HepG2 (cell line): ENCODE results near the gene HDDC3. TPM values are rescaled to one million over a fixed set of nuclear protein-coding genes. Genes with fewer than 3 reads are reported as not detected.

Source experiments
- AGO1 ChIP-seq: fragments of 200-400 bp; formaldehyde crosslinking; IDR thresholded peaks from 2 replicates; pipeline ENCODE4 v1.6.1; 2017; ENCODE audit warnings: mild to moderate bottlenecking, low read depth, low read length, moderate library complexity; ENCODE audit not compliant: poor library complexity, severe bottlenecking
- GPN1 ChIP-seq: sonication (generic); formaldehyde crosslinking; IDR thresholded peaks from 2 replicates; pipeline ENCODE4 v1.5.1; 2020; ENCODE audit warnings: missing genetic modification reagents, borderline replicate concordance
- HMGA1 ChIP-seq: sonication (generic); formaldehyde crosslinking; conservative IDR thresholded peaks from 2 replicates; pipeline ENCODE4 v1.4.0; 2020; ENCODE audit warnings: missing genetic modification reagents
- KDM5B ChIP-seq: sonication (generic); formaldehyde crosslinking; IDR thresholded peaks from 2 replicates; pipeline ENCODE4 v1.4.0; 2020; ENCODE audit warnings: missing genetic modification reagents, mild to moderate bottlenecking, borderline replicate concordance
- MED1 ChIP-seq: sonication (generic); formaldehyde crosslinking; IDR thresholded peaks from 2 replicates; pipeline ENCODE4 v1.4.0; 2020; ENCODE audit warnings: missing genetic modification reagents
- MIER3 ChIP-seq: IDR thresholded peaks from 2 replicates; pipeline ENCODE4 v1.6.1; 2016; ENCODE audit warnings: missing compliant biosample characterization, borderline replicate concordance
- MLX ChIP-seq: IDR thresholded peaks from 2 replicates; pipeline ENCODE4 v1.6.1; 2016
- NR1H2 ChIP-seq: sonication (generic); formaldehyde crosslinking; IDR thresholded peaks from 2 replicates; pipeline ENCODE4 v1.8.1; 2022; ENCODE audit warnings: low read depth, missing genetic modification reagents, borderline replicate concordance
- PCBP1 ChIP-seq: fragments of 200-400 bp; formaldehyde crosslinking; IDR thresholded peaks from 2 replicates; pipeline ENCODE4 v1.6.1; 2017; ENCODE audit warnings: mild to moderate bottlenecking, low read depth, low read length, borderline replicate concordance
- POGK ChIP-seq: sonication (generic); formaldehyde crosslinking; conservative IDR thresholded peaks from 2 replicates; pipeline ENCODE4 v1.8.0; 2022; ENCODE audit warnings: mild to moderate bottlenecking, moderate library complexity, missing genetic modification reagents
- POGZ ChIP-seq: sonication (generic); formaldehyde crosslinking; IDR thresholded peaks from 2 replicates; pipeline ENCODE4 v1.4.0; 2020; ENCODE audit warnings: mild to moderate bottlenecking, missing genetic modification reagents
- REPIN1 ChIP-seq: sonication (generic); formaldehyde crosslinking; IDR thresholded peaks from 2 replicates; pipeline ENCODE4 v1.8.0; 2022; ENCODE audit warnings: missing genetic modification reagents, low read depth, mild to moderate bottlenecking, borderline replicate concordance
- SNAI1 ChIP-seq: sonication (generic); formaldehyde crosslinking; IDR thresholded peaks from 2 replicates; pipeline ENCODE4 v1.5.0; 2020; ENCODE audit warnings: mild to moderate bottlenecking, missing genetic modification reagents, borderline replicate concordance
- SRSF9 ChIP-seq: fragments of 200-400 bp; formaldehyde crosslinking; IDR thresholded peaks from 2 replicates; pipeline ENCODE4 v1.6.1; 2018; ENCODE audit warnings: borderline replicate concordance, mild to moderate bottlenecking, low read depth, low read length; ENCODE audit not compliant: insufficient read depth, poor library complexity, severe bottlenecking
- ZFAT ChIP-seq: sonication (generic); formaldehyde crosslinking; conservative IDR thresholded peaks from 2 replicates; pipeline ENCODE4 v1.8.1; 2023; ENCODE audit warnings: missing genetic modification reagents, inconsistent platforms
- ZNF136 ChIP-seq: sonication (generic); formaldehyde crosslinking; IDR thresholded peaks from 2 replicates; pipeline ENCODE4 v1.8.1; 2022; ENCODE audit warnings: low read depth, mild to moderate bottlenecking, moderate library complexity, missing genetic modification reagents
- ZNF143 ChIP-seq: sonication (generic); formaldehyde crosslinking; IDR thresholded peaks from 2 replicates; pipeline ENCODE4 v1.4.0; 2020; ENCODE audit warnings: missing genetic modification reagents
- ZNF274 ChIP-seq: sonication (generic); formaldehyde crosslinking; IDR thresholded peaks from 2 replicates; pipeline ENCODE4 v1.5.1; 2020; ENCODE audit warnings: mild to moderate bottlenecking, missing genetic modification reagents
- ZNF331 ChIP-seq: sonication (generic); formaldehyde crosslinking; IDR thresholded peaks from 2 replicates; pipeline ENCODE4 v1.4.0; 2020; ENCODE audit warnings: missing genetic modification reagents
- ZNF562 ChIP-seq: sonication (generic); formaldehyde crosslinking; IDR thresholded peaks from 2 replicates; pipeline ENCODE4 v1.8.0; 2022; ENCODE audit warnings: missing genetic modification reagents, borderline replicate concordance
- ZNF589 ChIP-seq: sonication (generic); formaldehyde crosslinking; conservative IDR thresholded peaks from 2 replicates; pipeline ENCODE4 v1.8.0; 2022; ENCODE audit warnings: mild to moderate bottlenecking, moderate library complexity, missing genetic modification reagents
- ZNF790 ChIP-seq: sonication (generic); formaldehyde crosslinking; IDR thresholded peaks from 2 replicates; pipeline ENCODE4 v1.8.0; 2022; ENCODE audit warnings: missing genetic modification reagents, mild to moderate bottlenecking, borderline replicate concordance
- ZNF83 ChIP-seq: sonication (generic); formaldehyde crosslinking; IDR thresholded peaks from 2 replicates; pipeline ENCODE4 v1.4.0; 2020; ENCODE audit warnings: missing genetic modification reagents, mild to moderate bottlenecking, borderline replicate concordance
- ZSCAN9 ChIP-seq: IDR thresholded peaks from 2 replicates; pipeline ENCODE4 v1.6.1; 2016; ENCODE audit warnings: borderline replicate concordance
- polyA plus RNA-seq, 8 experiments: library from polyadenylated mRNA; depleted of rRNA in 3 of 8; stranded (reverse) in 7 of 8; unstranded in 1 of 8; fragments of >200 nt; fragmentation: Illumina TruSeq in 4 of 8; extraction: Trizol in 4 of 8; gene quantifications; 2 replicates each; pipeline versions ENCODE4 v1.2.1 to v1.2.3, GENCODE V29; 2011 to 2016; ENCODE audit warnings: low read depth in 4 of 8, missing spikeins in 1 of 8, mixed read lengths in 1 of 8; ENCODE audit not compliant: insufficient read depth in 1 of 8
- total RNA-seq, 5 experiments: library from RNA; depleted of rRNA; stranded (reverse); fragments of >200 nt; fragmentation: Illumina TruSeq; extraction: Trizol; gene quantifications; 2 replicates each; pipeline ENCODE4 v1.2.3, GENCODE V29; 2016; ENCODE audit warnings: low read depth in 1 of 5
- TF ChIP-seq, protein P1 (sequence below): sonication (generic); formaldehyde crosslinking; IDR thresholded peaks from 2 replicates; pipeline ENCODE4 v1.5.0; 2020; ENCODE audit warnings: mild to moderate bottlenecking, missing genetic modification reagents

Gene HDDC3
- total and polyA plus RNA-seq, 2 of the 13 experiments (the other 11 are each of a cell fraction or from before 2014, with no cell fraction given) = 18.7 to 28.3 TPM

GRCh38 chr15:90934949-90935751 is 2.8 kb upstream of the HDDC3 start, which contains the start of gene UNC45A (continued):
- TF ChIP-seq ZFAT (CRISPR knock-in tag) = no peak
- TF ChIP-seq POGZ = no peak
- TF ChIP-seq KDM5B (CRISPR knock-in tag) = 0 out of 2 replicates have a peak, but pooled peaks have one; percentile 43
- no peak for TF ChIP-seq ZNF562
- TF ChIP-seq ZNF143 (CRISPR knock-in tag) = no peak
- TF ChIP-seq ZNF274 (CRISPR knock-in tag) = no peak
- peak; percentile 38; the same call in 1 of the 2 replicates for TF ChIP-seq MIER3 (CRISPR knock-in tag)
- TF ChIP-seq ZNF83 (CRISPR knock-in tag) = no peak
- 0 out of 2 replicates have a peak, but pooled peaks have one; percentile 46 for TF ChIP-seq POGK
- no peak for TF ChIP-seq ZNF790
- no peak for TF ChIP-seq MLX (CRISPR knock-in tag)
- TF ChIP-seq AGO1 = peak; percentile 16
- no peak for TF ChIP-seq NR1H2 (CRISPR knock-in tag)
- no peak; the same call in 1 of the 2 replicates for TF ChIP-seq ZNF331 (CRISPR knock-in tag)
- TF ChIP-seq, protein P1, sequence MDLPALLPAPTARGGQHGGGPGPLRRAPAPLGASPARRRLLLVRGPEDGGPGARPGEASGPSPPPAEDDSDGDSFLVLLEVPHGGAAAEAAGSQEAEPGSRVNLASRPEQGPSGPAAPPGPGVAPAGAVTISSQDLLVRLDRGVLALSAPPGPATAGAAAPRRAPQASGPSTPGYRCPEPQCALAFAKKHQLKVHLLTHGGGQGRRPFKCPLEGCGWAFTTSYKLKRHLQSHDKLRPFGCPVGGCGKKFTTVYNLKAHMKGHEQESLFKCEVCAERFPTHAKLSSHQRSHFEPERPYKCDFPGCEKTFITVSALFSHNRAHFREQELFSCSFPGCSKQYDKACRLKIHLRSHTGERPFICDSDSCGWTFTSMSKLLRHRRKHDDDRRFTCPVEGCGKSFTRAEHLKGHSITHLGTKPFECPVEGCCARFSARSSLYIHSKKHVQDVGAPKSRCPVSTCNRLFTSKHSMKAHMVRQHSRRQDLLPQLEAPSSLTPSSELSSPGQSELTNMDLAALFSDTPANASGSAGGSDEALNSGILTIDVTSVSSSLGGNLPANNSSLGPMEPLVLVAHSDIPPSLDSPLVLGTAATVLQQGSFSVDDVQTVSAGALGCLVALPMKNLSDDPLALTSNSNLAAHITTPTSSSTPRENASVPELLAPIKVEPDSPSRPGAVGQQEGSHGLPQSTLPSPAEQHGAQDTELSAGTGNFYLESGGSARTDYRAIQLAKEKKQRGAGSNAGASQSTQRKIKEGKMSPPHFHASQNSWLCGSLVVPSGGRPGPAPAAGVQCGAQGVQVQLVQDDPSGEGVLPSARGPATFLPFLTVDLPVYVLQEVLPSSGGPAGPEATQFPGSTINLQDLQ (CRISPR knock-in tag) = no peak; the same call in 1 of the 2 replicates
- TF ChIP-seq MED1 (CRISPR knock-in tag) = no peak
- TF ChIP-seq ZSCAN9 (CRISPR knock-in tag) = no peak
- TF ChIP-seq REPIN1 (CRISPR knock-in tag) = no peak
- TF ChIP-seq SNAI1 (CRISPR knock-in tag) = no peak
- no peak for TF ChIP-seq HMGA1 (CRISPR knock-in tag)
- TF ChIP-seq ZNF589 (CRISPR knock-in tag) = no peak
- no peak for TF ChIP-seq ZNF136 (CRISPR knock-in tag)
- no peak for TF ChIP-seq SRSF9
- 0 out of 2 replicates have a peak, but pooled peaks have one; percentile 31 for TF ChIP-seq PCBP1
- no peak for TF ChIP-seq GPN1 (CRISPR knock-in tag)
